A673 (cell line): ENCODE results near the gene EIF4E3.

Experiments used
- CTCF ChIP-seq: fragments of 300-800, 200-600 bp; sonication (generic); conservative IDR thresholded peaks from 2 replicates; pipeline ENCODE4 v1.5.1; 2017; ENCODE audit warnings: low read depth, mild to moderate bottlenecking, antibody characterized with exemption, low read length, moderate library complexity, mixed read lengths
- EZH2 ChIP-seq: fragments of 200-600 bp; sonication (generic); IDR thresholded peaks from 2 replicates; pipeline ENCODE4 v1.6.1; 2017; ENCODE audit warnings: borderline replicate concordance, low read depth, mild to moderate bottlenecking, mixed read lengths, antibody characterized with exemption, low read length; ENCODE audit not compliant: poor library complexity, severe bottlenecking

- TF ChIP-seq CTCF (no peak), EZH2 (no peak)
These were observed 17.4 kb upstream of the EIF4E3 start for GRCh38 chr3:71742621-71743020.
